GM18909 (cell line): Measurements from ENCODE around the gene ZNF76.

Source experiments
- ATAC-seq: cut with Tn5 transposase; IDR thresholded peaks from one replicate; pipeline ENCODE4 v1.9.1; 2021; ENCODE audit warnings: mild to moderate bottlenecking; ENCODE audit not compliant: unreplicated experiment, poor library complexity

The ZNF76 gene

DNA sequence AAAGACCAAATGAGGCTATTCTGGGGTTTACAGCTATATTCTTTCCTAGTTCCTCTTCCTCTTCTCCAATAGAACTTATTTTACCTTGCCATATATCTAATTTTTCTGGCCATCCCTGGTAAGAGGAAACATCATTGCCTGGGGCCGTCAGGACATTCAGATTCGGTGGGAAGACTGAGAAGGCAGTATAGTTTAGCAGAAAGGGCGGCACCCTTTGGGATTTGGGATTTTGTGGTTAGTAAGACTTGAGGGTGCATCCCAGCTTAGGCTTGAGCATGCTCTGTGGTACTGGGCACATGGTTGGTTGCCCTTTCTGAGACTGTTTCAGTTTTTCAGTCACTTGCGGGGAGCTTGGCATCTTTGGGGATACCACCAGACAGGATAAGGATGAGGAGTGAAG, 24.6 kb upstream of the ZNF76 start:
- ATAC-seq, result no peak

DNA sequence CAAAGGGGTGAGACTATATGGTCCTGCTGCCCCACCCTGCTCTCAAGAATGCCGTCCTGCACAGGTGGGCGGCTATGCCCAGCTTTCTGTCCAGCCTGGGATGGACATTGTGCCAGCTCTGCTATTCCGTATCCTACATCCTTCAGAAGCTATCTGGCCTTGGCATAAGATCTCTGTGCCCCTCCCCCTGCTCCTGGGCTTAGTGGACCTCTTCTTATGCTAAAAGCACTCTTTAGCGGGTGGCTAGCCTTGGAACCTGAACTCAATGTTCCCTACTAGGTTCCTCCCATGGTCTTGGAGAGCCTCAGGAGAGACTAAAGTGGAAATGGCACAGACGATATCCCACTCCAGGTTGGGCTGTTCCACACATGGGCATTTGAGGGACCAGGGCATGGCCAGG, 23.3 kb upstream of the ZNF76 start:
- no peak for ATAC-seq

DNA sequence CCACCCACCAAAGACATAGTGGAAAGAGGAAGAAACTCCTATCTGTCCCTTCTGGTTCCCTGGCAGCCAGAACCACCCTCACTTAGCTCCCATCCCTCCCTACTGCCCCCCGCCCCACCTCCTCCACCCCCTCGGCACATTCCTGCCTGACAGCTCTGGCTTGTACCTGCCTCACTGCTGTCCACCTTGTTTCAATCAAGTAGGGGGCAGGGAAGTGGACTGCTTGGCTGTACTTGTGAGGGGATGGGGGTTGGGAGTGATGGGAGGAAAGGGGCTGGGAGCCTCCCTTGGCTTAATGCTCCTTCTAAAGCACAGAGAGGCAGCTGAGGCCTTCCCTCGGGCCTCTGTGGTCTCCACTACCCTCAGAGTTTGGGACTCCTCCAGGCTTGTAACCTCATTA, 22.1 kb upstream of the ZNF76 start:
- ATAC-seq, result no peak

DNA sequence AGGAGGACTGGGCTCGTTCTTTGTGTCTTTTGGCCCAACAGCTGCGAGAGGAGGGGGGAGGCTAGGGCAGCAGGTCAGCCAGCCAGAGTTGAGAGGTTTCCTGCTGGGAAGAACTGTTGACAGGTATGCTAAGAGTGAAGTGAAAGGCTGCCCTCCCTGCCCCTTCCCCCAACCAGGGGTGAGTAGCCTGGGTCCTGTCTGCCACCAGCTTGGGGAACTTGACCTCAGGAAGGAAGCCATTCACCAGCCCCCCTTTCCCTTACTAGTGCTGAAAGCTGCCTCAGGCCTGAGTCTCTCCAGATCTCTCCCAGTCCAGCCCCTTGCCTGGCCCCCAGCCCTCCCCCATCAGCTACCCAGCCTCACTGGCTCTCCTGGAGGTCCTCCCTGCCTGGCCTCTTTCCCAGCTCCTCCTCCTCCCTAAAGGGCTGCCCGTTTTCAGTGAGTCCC, 20.7 kb upstream of the ZNF76 start:
- ATAC-seq, result no peak

DNA sequence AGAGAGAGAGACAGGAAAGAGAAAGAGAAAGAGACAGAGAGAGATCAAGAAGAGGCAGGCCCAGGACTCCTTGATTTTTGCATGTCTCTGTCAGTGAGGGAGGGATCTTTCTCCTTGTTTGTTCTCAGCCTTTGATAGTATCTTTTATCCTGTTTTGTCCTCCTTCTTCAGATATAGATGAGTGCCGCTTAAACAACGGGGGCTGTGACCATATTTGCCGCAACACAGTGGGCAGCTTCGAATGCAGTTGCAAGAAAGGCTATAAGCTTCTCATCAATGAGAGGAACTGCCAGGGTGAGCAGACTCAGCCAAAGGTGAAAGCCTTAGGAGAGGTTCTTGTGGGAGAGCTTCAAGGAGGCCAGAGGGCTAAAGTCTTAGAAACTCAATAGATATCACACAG, 20.0 kb upstream of the ZNF76 start:
- ATAC-seq, result no peak

DNA sequence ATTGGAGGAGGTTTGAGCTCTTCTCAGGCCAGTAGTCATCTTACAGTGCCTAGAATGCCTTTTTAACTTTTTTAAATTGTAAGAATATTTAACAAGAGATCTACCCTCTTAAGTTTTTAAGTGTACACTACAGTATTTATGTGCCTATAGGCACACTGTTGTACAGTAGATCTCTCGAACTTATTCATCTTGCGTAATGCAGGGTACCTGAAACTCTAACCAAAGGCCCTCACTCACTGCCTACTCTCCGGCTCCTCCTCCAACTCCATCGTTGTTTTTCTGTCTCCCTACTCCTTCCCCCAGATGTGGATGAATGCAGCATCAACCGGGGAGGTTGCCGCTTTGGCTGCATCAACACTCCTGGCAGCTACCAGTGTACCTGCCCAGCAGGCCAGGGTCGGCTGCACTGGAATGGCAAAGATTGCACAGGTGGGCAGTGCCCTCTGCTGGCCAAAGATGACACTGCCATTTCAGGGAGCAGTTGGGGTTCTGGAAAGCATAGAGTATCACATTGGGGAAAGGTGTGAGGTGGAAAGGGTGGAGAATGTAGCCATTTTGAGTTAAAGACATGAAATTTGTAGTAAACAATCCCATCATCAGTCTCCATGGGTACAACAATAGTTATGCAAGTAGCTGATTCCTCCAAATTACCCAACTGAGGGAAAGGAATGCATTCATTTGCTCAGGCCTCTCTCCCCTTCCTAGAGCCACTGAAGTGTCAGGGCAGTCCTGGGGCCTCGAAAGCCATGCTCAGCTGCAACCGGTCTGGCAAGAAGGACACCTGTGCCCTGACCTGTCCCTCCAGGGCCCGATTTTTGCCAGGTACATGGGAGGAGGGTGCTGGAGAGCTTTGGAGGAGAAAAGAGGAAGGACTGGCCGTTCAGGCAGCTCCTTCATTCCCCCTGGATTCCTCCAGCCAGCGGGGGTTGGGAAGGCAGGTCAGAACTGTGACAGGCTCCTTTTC, 18.4 kb upstream of the ZNF76 start:
- no peak for ATAC-seq

DNA sequence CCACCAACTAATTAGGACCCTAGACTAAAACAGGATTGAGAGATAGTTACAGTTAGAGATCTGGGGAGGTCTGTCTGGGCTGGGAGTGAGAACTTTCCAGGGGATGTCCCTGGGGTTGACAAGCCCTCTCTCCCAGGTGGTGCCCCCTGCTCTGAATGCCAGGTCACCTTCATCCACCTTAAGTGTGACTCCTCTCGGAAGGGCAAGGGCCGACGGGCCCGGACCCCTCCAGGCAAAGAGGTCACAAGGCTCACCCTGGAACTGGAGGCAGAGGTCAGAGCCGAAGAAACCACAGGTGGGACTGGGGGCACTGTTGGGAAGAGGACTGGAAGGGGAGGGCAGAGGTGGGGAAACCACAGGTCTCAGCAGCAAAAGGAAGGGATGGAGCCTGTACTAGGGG, 17.0 kb upstream of the ZNF76 start:
- ATAC-seq, result no peak

DNA sequence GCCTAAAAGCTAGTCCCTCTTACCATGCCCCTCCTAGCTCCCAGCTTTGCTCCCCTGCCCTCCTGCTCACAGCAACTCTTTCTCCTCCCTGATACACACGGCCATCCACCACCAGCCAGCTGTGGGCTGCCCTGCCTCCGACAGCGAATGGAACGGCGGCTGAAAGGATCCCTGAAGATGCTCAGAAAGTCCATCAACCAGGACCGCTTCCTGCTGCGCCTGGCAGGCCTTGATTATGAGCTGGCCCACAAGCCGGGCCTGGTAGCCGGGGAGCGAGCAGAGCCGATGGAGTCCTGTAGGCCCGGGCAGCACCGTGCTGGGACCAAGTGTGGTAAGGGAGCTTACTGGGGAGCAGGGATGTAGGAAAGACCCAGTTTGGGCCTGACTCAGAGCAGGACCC, 16.6 kb upstream of the ZNF76 start:
- no peak for ATAC-seq

DNA sequence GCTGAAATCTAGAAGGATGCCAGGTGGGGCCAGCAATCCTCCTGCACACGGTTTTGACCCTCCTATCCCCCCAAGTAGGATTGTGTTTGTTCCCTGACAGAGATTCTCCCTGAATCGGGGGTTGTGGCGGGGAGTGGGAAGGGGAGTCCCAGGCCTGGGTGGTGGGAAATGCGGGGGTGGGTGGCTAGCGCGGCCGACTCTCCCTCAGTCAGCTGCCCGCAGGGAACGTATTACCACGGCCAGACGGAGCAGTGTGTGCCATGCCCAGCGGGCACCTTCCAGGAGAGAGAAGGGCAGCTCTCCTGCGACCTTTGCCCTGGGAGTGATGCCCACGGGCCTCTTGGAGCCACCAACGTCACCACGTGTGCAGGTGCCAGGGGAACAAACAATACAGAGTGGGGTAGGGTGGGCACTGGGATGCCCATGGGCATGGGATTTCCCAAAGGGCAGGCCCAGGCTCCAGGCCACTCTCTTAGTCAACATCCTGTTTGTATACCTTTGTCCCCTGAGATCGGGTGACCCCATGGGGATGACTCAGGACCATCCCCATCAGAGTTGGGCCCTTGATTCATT, 16.1 kb upstream of the ZNF76 start:
- no peak for ATAC-seq

DNA sequence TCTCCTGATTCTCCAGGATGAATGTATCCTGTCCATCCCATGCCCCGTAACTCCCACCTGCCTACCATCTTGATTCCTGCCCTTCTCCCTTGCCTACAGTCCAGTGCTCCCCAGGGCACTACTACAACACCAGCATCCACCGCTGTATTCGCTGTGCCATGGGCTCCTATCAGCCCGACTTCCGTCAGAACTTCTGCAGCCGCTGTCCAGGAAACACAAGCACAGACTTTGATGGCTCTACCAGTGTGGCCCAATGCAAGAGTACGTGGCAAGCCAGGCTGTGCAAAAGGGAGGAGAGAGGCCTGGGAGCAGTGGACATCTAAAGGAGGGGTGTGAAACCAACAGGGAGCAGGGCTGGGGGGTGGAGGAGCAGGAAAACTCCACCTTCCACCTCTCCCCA, 15.0 kb upstream of the ZNF76 start:
- no peak for ATAC-seq

DNA sequence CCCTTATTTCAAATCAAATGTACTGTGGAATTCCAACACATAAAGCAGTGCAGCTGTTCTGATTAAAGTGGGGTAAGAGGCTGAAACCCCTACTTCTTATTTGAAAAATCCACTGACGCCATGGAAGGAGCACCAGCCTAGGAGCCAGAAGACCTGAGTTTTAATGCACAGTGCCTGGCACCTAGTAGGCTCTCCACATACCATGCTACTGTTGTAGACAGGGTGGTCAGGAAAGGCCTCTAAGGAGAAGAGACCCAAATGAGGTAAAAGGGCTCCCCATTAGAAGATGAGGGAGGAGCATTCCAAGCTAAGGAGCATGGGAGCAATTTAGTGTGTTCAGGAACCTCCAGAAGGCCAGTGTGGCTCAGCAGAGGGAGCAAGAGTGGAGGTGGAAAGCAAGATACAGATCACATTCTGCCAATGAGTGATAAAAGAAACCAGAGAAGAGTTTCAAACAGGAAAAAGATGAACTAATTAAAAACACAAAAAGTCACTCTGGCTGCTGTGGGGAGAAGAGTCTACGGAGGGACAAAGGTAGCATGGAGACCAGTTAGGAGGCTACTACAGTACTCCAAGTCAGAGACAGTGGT, 11.8 kb upstream of the ZNF76 start:
- ATAC-seq, result no peak

DNA sequence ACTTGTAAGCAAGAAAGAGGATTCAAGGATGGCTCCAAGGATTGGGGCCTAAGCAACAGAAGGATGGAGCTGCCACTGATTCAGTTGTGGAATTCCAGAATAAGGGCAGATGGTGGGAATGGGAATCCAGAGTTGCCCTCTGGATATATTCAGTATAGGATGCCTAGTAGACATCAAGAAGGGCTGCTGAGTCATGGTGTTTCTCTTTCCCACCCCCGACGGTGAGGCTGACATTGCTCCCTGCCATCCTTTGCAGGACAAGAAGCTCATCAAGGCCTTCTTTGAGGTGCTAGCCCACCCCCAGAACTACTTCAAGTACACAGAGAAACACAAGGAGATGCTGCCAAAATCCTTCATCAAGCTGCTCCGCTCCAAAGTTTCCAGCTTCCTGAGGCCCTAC, 11.2 kb upstream of the ZNF76 start:
- ATAC-seq, result no peak

DNA sequence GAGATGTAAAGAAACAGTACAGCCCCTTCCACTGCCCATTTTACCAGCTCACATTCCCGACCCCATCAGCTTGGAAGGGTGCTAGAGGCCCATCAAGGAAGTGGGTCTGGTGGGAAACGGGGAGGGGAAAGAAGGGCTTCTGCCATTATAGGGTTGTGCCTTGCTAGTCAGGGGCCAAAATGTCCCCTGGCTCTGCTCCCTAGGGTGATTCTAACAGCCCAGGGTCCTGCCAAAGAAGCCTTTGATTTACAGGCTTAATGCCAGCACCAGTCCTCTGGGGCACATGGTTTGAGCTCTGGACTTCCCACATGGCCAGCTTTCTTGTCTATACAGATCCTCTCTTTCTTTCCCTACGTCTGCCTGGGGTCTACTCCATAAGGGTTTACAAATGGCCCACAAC, 10.6 kb upstream of the ZNF76 start:
- ATAC-seq, result no peak

DNA sequence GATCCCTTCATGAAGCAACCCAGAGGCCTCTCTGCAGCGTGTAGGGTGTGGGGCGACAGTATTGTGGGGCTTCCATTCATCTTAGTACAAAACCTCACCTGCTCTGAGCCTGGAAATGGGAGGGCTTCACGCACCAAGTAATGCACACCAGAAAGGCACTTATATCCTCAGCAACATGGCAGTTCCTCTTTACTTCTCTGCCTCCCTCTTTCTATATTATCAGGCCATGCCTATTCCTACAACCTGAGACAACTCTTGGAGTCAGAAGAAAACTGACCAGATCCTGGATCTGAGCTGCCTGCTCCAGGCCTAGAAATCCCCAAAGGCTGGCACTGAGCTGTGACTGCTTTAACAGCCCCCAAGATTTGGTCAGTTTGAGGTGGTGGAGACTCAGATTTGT, 7.6 kb upstream of the ZNF76 start:
- no peak for ATAC-seq

DNA sequence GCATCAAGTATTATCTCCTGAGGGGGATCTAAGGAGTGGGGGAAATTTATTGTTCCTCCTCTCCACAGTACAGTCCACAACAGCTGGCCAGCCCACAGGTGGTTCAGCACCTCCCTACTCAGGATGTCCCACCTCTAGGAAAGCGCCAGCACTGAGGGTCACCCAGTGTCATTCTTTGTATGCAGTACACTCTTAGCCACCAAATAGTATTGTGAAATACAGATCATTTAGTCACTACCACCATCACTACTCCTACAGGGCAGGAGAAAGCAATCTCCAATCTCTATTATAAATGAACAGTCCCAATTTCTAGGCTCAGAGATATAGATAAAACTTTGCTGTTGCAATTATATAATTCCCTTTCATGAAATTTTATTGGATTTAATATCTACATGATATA, 6.3 kb upstream of the ZNF76 start:
- ATAC-seq, result no peak

DNA sequence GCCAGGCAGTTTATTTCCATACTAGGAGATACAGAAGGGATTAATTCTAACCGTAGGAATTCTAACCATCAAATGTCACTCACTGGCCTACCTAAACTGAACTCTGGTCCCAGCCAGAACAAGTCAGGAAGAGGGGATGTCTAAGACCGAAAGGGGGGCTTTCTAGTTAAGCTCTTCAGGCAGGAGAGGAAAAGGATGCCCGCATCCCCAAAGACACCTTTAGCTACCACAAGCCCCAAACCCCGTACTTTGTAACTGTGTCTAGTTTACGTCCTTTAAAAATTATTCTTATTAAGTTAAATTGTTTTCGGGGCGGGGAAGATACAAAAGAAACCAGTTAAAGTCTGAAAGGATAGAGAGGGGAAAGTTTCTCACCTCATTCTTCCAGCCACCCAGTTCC, 1.2 kb upstream of the ZNF76 start:
- ATAC-seq, result no peak

DNA sequence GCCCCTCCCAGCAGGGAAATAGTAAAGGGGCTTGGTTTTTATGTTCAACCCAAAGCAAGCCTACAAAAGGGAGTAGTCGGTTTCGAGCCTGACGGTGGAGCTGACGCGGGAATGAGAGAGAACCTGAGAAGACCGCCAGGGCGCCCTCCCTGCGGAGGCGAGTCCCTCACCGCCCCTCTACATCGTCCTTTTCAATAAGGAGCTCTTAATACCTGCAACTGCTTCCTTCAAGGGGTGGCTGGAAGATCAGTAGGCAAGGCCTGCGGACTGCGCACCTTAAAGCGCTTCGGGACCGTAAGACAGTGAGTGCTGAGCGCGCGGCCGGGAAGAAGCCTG, 709 bp upstream of the ZNF76 start:
- ATAC-seq, result peak; percentile 21

DNA sequence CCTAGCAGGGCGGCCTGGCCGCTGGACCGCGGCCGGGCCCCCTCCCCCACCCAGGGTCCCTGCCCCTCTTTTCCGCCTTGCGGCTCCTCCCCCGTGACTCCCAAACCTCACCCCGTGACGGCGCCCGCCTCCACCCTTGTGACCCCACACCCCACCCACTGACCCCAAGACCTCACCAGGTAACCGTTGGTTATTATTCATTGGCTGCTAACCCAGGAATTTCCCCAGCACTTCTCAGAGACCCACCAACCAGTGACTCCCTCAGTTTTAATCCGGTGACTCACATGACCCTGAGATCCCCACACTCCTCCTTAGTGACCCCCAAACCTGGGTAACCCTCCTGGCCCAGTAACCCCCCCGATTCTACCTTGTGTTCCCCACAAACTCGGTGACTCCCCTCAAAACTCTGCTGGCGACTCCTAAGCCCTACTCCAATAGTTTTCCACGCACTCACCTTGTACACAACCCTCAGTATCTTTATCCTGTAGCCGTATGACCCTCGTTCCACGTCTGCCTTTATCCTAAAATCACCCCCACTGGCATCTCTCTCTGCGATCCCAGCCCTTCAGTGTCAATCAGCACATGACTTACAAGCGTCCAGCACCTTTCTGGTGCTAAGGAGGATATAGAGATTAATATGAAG, 534 bp downstream of the ZNF76 start:
- ATAC-seq, result peak; percentile 53

DNA sequence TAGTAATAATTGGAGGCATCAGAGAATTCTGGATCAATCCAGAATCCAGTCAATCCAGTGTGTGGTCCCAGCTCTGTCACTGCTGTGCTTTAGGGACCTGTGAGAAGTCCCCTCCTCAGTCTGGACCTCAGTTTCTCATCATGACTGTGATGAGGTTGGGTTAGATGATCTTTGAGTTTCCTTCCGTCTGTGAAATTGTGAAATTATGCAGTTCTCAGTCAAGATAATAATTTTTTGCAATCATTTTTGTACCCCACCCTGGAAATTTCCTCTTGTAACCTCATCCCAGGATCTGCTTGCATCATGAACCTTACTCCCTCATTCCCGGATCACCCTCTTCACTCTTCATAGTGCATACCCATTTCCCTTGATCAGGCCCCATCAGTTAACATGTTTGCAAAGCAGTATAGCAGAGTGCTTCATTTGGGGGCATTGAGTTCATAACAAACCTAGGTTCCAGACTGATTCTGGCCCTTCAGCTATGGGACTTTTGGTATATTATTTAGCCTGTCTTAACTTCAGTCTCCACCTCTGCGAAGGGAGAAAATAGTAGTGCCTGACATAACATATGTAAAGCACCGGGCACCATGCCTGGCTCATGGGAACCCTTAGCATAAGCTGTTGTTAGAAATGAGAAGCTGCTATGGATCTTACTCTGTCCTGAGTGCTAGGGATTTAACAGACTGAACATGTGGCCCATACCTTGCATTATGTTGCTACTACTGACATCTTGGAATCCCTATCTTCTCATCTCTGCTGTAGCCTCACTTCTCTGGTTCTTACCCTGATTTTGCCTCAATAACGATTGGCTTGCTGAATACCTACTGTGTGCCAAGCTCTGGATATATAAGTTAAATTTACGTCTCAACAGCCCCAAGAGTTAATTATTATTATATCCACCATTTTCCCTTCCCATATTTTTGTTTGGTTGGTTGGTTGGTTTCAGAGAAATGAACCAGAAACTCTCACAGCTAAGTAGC, 1.3 kb downstream of the ZNF76 start:
- no peak for ATAC-seq

DNA sequence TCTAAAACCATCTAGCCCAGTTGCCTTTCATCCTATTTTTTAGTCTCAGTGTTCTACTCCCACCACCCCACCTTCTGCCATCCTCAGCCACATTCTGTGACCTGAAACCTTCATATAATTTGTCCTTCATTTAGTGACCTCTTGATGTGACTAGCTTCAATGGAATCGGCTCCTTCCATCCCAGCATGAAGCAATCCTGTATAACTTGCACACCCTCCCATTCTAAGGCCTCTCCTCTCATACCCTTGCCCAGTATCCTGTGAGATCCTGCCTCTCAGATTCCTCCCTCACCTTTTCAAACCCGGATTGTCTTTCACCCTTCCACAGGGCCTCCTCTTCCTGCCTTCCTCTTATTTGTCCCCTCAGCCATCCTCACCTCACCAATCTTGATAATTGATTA, 3.1 kb downstream of the ZNF76 start:
- ATAC-seq, result no peak
